Right renal cortex interstitium (tissue), 3 donors: ENCODE data around the gene THPO. TPM values are rescaled to one million over a fixed set of nuclear protein-coding genes. Genes with fewer than 3 reads are reported as not detected.
A peak's percentile ranks its signal among the peaks of the same experiment; 100 is the strongest.

Experiments used
- DNase-seq, 3 donors: peaks; one replicate each; pipeline ENCODE4 v3.0.0-alpha.2; 2013; ENCODE audit warnings: low read depth in 3 of 3, low spot score in 2 of 3
- polyA plus RNA-seq, 3 donors: library from polyadenylated mRNA; unstranded; fragments of 120-200 nt; gene quantifications; one replicate each; pipeline ENCODE4 v1.2.1, GENCODE V29; 2013; ENCODE audit not compliant: insufficient read length in 3 of 3

Gene THPO
- polyA plus RNA-seq, 3 donors: 2.0 to 3.1 (median 2.4) TPM

GRCh38 chr3:184386047-184386806 is 8.2 kb upstream of the THPO start:
- DNase-seq: no peak

- no peak for DNase-seq
Measured at GRCh38 chr3:184384856-184385422, 6.9 kb upstream of the THPO start.

GRCh38 chr3:184384342-184384741 is 6.3 kb upstream of the THPO start:
- no peak for DNase-seq

- DNase-seq: no peak
Measured at GRCh38 chr3:184383033-184383740, 5.2 kb upstream of the THPO start.

GRCh38 chr3:184382326-184383032 is 4.5 kb upstream of the THPO start:
- DNase-seq: no peak

GRCh38 chr3:184381261-184382224 is 3.5 kb upstream of the THPO start:
- DNase-seq: no peak

- no peak for DNase-seq
Measured at GRCh38 chr3:184380627-184381260, 2.7 kb upstream of the THPO start.

GRCh38 chr3:184380185-184380626 is 2.2 kb upstream of the THPO start:
- no peak for DNase-seq

- DNase-seq: no peak
Measured at GRCh38 chr3:184379358-184380184, 1.6 kb upstream of the THPO start, which contains the start of gene CHRD. Gene CHRD (plus strand): TSS chr3:184380054. CDS start chr3:184380319, 265 bp downstream.

GRCh38 chr3:184378651-184379357 is 797 bp upstream of the THPO start:
- no peak for DNase-seq

GRCh38 chr3:184377374-184377773 is 633 bp downstream of the THPO start:
- no peak for DNase-seq

GRCh38 chr3:184375747-184376461 is 2.1 kb downstream of the THPO start:
- DNase-seq: no peak

GRCh38 chr3:184373422-184373821 is 4.6 kb downstream of the THPO start:
- DNase-seq: no peak

GRCh38 chr3:184372911-184373310 is 5.1 kb downstream of the THPO start:
- DNase-seq: no peak

GRCh38 chr3:184372296-184372821 is 5.6 kb downstream of the THPO start:
- no peak for DNase-seq

GRCh38 chr3:184371570-184372018 is 6.4 kb downstream of the THPO start:
- peak in 2 of 3 donors; percentile 58 to 72 for DNase-seq
